GM23248 (cell line): ENCODE results near the gene XPNPEP1.

Experiments
- EZH2 ChIP-seq: fragments of 200-600 bp; sonication (generic); IDR thresholded peaks from 2 replicates; pipeline ENCODE4 v1.6.1; 2018; ENCODE audit warnings: antibody characterized with exemption, mild to moderate bottlenecking; ENCODE audit not compliant: insufficient read depth, poor library complexity, severe bottlenecking
- EZH2phosphoT487 ChIP-seq: fragments of 200-600 bp; sonication (generic); IDR thresholded peaks from 2 replicates; pipeline ENCODE4 v1.6.1; 2018; ENCODE audit warnings: antibody characterized with exemption, moderate library complexity, mild to moderate bottlenecking, low read depth; ENCODE audit not compliant: insufficient read depth

DNA sequence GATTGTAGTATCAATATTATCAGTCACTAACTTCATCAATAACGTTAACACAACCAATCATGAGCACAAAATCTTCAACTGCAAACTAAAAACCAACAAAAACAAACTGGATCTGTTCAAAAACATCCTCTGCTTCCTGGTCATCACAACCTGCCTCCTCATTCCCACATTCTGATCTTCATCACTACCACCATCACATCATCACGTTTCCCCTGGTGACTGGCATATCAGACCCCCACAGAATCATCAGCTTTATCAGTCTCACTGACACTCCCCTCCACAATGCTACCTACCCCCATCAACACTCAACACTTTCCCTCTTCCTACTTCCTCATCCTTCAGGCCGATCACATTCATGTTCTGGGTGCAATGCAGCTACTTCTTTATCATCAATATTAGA, 11.4 kb downstream of the XPNPEP1 start:
- no peak for TF ChIP-seq EZH2phosphoT487
- TF ChIP-seq EZH2: no peak
